ENCODE measurements around the gene VSTM1. TPM values are rescaled to one million over a fixed set of nuclear protein-coding genes. Genes with fewer than 3 reads are reported as not detected.

VSTM1 gene
- total and polyA plus RNA-seq, 2 donors, result 0.37 to 1.1 TPM

- no peak for DNase-seq (ENCODE audit: low read depth in 6 of 9, low spot score in 9 of 9)
- Histone ChIP-seq H3K27ac (ENCODE audit: low read depth in 1 of 2, low read length in 1 of 2) (no peak overlapping the region), H3K9me3 (ENCODE audit: control insufficient read depth in 2 of 2, insufficient read depth in 1 of 2, low read length in 1 of 2) (no peaks in the 10 kb centered on the region), H3K4me3 (ENCODE audit: low read length in 2 of 2) (no peak overlapping the region), H3K36me3 (ENCODE audit: control insufficient read depth in 2 of 2, insufficient read depth in 2 of 2, low read length in 1 of 2) (no peaks in the 10 kb centered on the region), H3K27me3 (ENCODE audit: control insufficient read depth in 2 of 2, insufficient read depth in 1 of 2, low read length in 1 of 2) (no peaks in the 10 kb centered on the region), H3K4me1 (ENCODE audit: control insufficient read depth in 2 of 2, insufficient read depth in 2 of 2, low read length in 2 of 2) (no peaks in the 10 kb centered on the region)
- WGBS, result 84% methylated on average over 10 of the region's 10 CpGs
Measured at GRCh38 chr19:54002495-54003315, 61.0 kb downstream of the VSTM1 start.

GRCh38 chr19:54001496-54001895, 62.2 kb downstream of the VSTM1 start:
- Histone ChIP-seq H3K27ac (ENCODE audit: low read depth in 1 of 2, low read length in 1 of 2) (no peak overlapping the region), H3K9me3 (ENCODE audit: control insufficient read depth in 2 of 2, insufficient read depth in 1 of 2, low read length in 1 of 2) (no peaks in the 10 kb centered on the region), H3K4me3 (ENCODE audit: low read length in 2 of 2) (no peak overlapping the region), H3K4me1 (ENCODE audit: control insufficient read depth in 2 of 2, insufficient read depth in 2 of 2, low read length in 2 of 2) (no peaks in the 10 kb centered on the region), H3K27me3 (ENCODE audit: control insufficient read depth in 2 of 2, insufficient read depth in 1 of 2, low read length in 1 of 2) (no peaks in the 10 kb centered on the region), H3K36me3 (ENCODE audit: control insufficient read depth in 2 of 2, insufficient read depth in 2 of 2, low read length in 1 of 2) (no peaks in the 10 kb centered on the region)
- WGBS, result 92% methylated on average over 2 of the region's 2 CpGs
- DNase-seq (ENCODE audit: low read depth in 6 of 9, low spot score in 9 of 9), result no peak

- no peak overlapping the region for H3K4me3 ChIP-seq (ENCODE audit: low read length in 2 of 2)
- WGBS, result 85% methylated on average over 5 of the region's 5 CpGs
- no peaks in the 10 kb centered on the region for H3K9me3 ChIP-seq (ENCODE audit: control insufficient read depth in 2 of 2, insufficient read depth in 1 of 2, low read length in 1 of 2)
- H3K4me1 ChIP-seq (ENCODE audit: control insufficient read depth in 2 of 2, insufficient read depth in 2 of 2, low read length in 2 of 2), result no peaks in the 10 kb centered on the region
- no peak for DNase-seq (ENCODE audit: low read depth in 6 of 9, low spot score in 9 of 9)
- H3K27ac ChIP-seq (ENCODE audit: low read depth in 1 of 2, low read length in 1 of 2), result no peak overlapping the region
- peaks cover 0 to under 1% of the 10 kb centered on the region in 2 donors for H3K27me3 ChIP-seq (ENCODE audit: control insufficient read depth in 2 of 2, insufficient read depth in 1 of 2, low read length in 1 of 2)
- no peaks in the 10 kb centered on the region for H3K36me3 ChIP-seq (ENCODE audit: control insufficient read depth in 2 of 2, insufficient read depth in 2 of 2, low read length in 1 of 2)
Measured at GRCh38 chr19:53999694-54000093, 64.0 kb downstream of the VSTM1 start.

GRCh38 chr19:53998223-53998622, 65.5 kb downstream of the VSTM1 start:
- DNase-seq (ENCODE audit: low read depth in 6 of 9, low spot score in 9 of 9), result no peak
- Histone ChIP-seq H3K9me3 (ENCODE audit: control insufficient read depth in 2 of 2, insufficient read depth in 1 of 2, low read length in 1 of 2) (no peaks in the 10 kb centered on the region), H3K4me1 (ENCODE audit: control insufficient read depth in 2 of 2, insufficient read depth in 2 of 2, low read length in 2 of 2) (no peaks in the 10 kb centered on the region), H3K36me3 (ENCODE audit: control insufficient read depth in 2 of 2, insufficient read depth in 2 of 2, low read length in 1 of 2) (no peaks in the 10 kb centered on the region), H3K4me3 (ENCODE audit: low read length in 2 of 2) (no peak overlapping the region), H3K27me3 (ENCODE audit: control insufficient read depth in 2 of 2, insufficient read depth in 1 of 2, low read length in 1 of 2) (peaks cover 3 to 15% of the 10 kb centered on the region in 2 donors), H3K27ac (ENCODE audit: low read depth in 1 of 2, low read length in 1 of 2) (no peak overlapping the region)
- WGBS, result 67% methylated on average over 7 of the region's 7 CpGs

- Histone ChIP-seq H3K4me3 (ENCODE audit: low read length in 2 of 2) (no peak overlapping the region), H3K9me3 (ENCODE audit: control insufficient read depth in 2 of 2, insufficient read depth in 1 of 2, low read length in 1 of 2) (no peaks in the 10 kb centered on the region), H3K36me3 (ENCODE audit: control insufficient read depth in 2 of 2, insufficient read depth in 2 of 2, low read length in 1 of 2) (no peaks in the 10 kb centered on the region), H3K27ac (ENCODE audit: low read depth in 1 of 2, low read length in 1 of 2) (no peak overlapping the region), H3K27me3 (ENCODE audit: control insufficient read depth in 2 of 2, insufficient read depth in 1 of 2, low read length in 1 of 2) (peaks cover 25 to 43% of the 10 kb centered on the region in 2 donors), H3K4me1 (ENCODE audit: control insufficient read depth in 2 of 2, insufficient read depth in 2 of 2, low read length in 2 of 2) (no peaks in the 10 kb centered on the region)
- DNase-seq (ENCODE audit: low read depth in 6 of 9, low spot score in 9 of 9), result no peak
- WGBS, result 88% methylated on average over 5 of the region's 5 CpGs
Measured at GRCh38 chr19:53994811-53995210, 68.9 kb downstream of the VSTM1 start.

GRCh38 chr19:53993448-53993847, 70.2 kb downstream of the VSTM1 start:
- no peak for DNase-seq (ENCODE audit: low read depth in 6 of 9, low spot score in 9 of 9)
- Histone ChIP-seq H3K27me3 (ENCODE audit: control insufficient read depth in 2 of 2, insufficient read depth in 1 of 2, low read length in 1 of 2) (peaks cover 25 to 47% of the 10 kb centered on the region in 2 donors), H3K36me3 (ENCODE audit: control insufficient read depth in 2 of 2, insufficient read depth in 2 of 2, low read length in 1 of 2) (no peaks in the 10 kb centered on the region), H3K9me3 (ENCODE audit: control insufficient read depth in 2 of 2, insufficient read depth in 1 of 2, low read length in 1 of 2) (no peaks in the 10 kb centered on the region), H3K27ac (ENCODE audit: low read depth in 1 of 2, low read length in 1 of 2) (no peak overlapping the region), H3K4me3 (ENCODE audit: low read length in 2 of 2) (no peak overlapping the region), H3K4me1 (ENCODE audit: control insufficient read depth in 2 of 2, insufficient read depth in 2 of 2, low read length in 2 of 2) (no peaks in the 10 kb centered on the region)
- WGBS, result 87% methylated on average over 3 of the region's 3 CpGs

GRCh38 chr19:53992815-53993214, 70.9 kb downstream of the VSTM1 start:
- H3K4me3 ChIP-seq (ENCODE audit: low read length in 2 of 2), result no peak overlapping the region
- no peak for DNase-seq (ENCODE audit: low read depth in 6 of 9, low spot score in 9 of 9)
- no peak overlapping the region for H3K27ac ChIP-seq (ENCODE audit: low read depth in 1 of 2, low read length in 1 of 2)
- WGBS, result 23% methylated on average over 43 of the region's 43 CpGs
- no peaks in the 10 kb centered on the region for H3K4me1 ChIP-seq (ENCODE audit: control insufficient read depth in 2 of 2, insufficient read depth in 2 of 2, low read length in 2 of 2)
- no peaks in the 10 kb centered on the region for H3K36me3 ChIP-seq (ENCODE audit: control insufficient read depth in 2 of 2, insufficient read depth in 2 of 2, low read length in 1 of 2)
- no peaks in the 10 kb centered on the region for H3K9me3 ChIP-seq (ENCODE audit: control insufficient read depth in 2 of 2, insufficient read depth in 1 of 2, low read length in 1 of 2)
- H3K27me3 ChIP-seq (ENCODE audit: control insufficient read depth in 2 of 2, insufficient read depth in 1 of 2, low read length in 1 of 2), result peaks cover 25 to 48% of the 10 kb centered on the region in 2 donors

- no peak overlapping the region for H3K27ac ChIP-seq (ENCODE audit: low read depth in 1 of 2, low read length in 1 of 2)
- WGBS, result 69% methylated on average over 9 of the region's 9 CpGs
- no peak for DNase-seq (ENCODE audit: low read depth in 6 of 9, low spot score in 9 of 9)
- no peaks in the 10 kb centered on the region for H3K9me3 ChIP-seq (ENCODE audit: control insufficient read depth in 2 of 2, insufficient read depth in 1 of 2, low read length in 1 of 2)
- no peaks in the 10 kb centered on the region for H3K36me3 ChIP-seq (ENCODE audit: control insufficient read depth in 2 of 2, insufficient read depth in 2 of 2, low read length in 1 of 2)
- no peaks in the 10 kb centered on the region for H3K4me1 ChIP-seq (ENCODE audit: control insufficient read depth in 2 of 2, insufficient read depth in 2 of 2, low read length in 2 of 2)
- H3K4me3 ChIP-seq (ENCODE audit: low read length in 2 of 2), result no peak overlapping the region
- H3K27me3 ChIP-seq (ENCODE audit: control insufficient read depth in 2 of 2, insufficient read depth in 1 of 2, low read length in 1 of 2), result peaks cover 25 to 54% of the 10 kb centered on the region in 2 donors
Measured at GRCh38 chr19:53992211-53992610, 71.5 kb downstream of the VSTM1 start.

- DNase-seq (ENCODE audit: low read depth in 6 of 9, low spot score in 9 of 9), result no peak
- no peaks in the 10 kb centered on the region for H3K4me1 ChIP-seq (ENCODE audit: control insufficient read depth in 2 of 2, insufficient read depth in 2 of 2, low read length in 2 of 2)
- no peaks in the 10 kb centered on the region for H3K9me3 ChIP-seq (ENCODE audit: control insufficient read depth in 2 of 2, insufficient read depth in 1 of 2, low read length in 1 of 2)
- WGBS, result 7% methylated on average over 66 of the region's 66 CpGs
- H3K4me3 ChIP-seq (ENCODE audit: low read length in 2 of 2), result no peak within 1 kb of the TSS
- H3K27me3 ChIP-seq (ENCODE audit: control insufficient read depth in 2 of 2, insufficient read depth in 1 of 2, low read length in 1 of 2), result peaks cover 25 to 54% of the 10 kb centered on the region in 2 donors
- H3K27ac ChIP-seq (ENCODE audit: low read depth in 1 of 2, low read length in 1 of 2), result no peak within 1 kb of the TSS
- H3K36me3 ChIP-seq (ENCODE audit: control insufficient read depth in 2 of 2, insufficient read depth in 2 of 2, low read length in 1 of 2), result no peaks in the 10 kb centered on the region
Measured at GRCh38 chr19:53991224-53992113, 72.2 kb downstream of the VSTM1 start, which contains the start of gene CACNG6. Gene CACNG6 (plus strand): TSS chr19:53991637. CDS start chr19:53992878, 1,241 bp downstream.
